HG03378 (cell line): Measurements from ENCODE around the gene SYF2.
"Not testable (repeated sequence)": the region's sequence is repeated elsewhere in the genome, so short reads cannot be mapped to it uniquely, and the experiment has no call there.

Source experiments
- ATAC-seq: cut with Tn5 transposase; IDR thresholded peaks from one replicate; pipeline ENCODE4 v1.9.1; 2021; ENCODE audit warnings: mild to moderate bottlenecking, moderate library complexity; ENCODE audit not compliant: unreplicated experiment

SYF2 gene

GRCh38 chr1:25232027-25232865, at the start of gene SYF2:
SYF2 (minus strand) TSS chr1:25232502; CDS start chr1:25232467, 35 bp downstream.
- ATAC-seq, result peak; percentile 56

DNA sequence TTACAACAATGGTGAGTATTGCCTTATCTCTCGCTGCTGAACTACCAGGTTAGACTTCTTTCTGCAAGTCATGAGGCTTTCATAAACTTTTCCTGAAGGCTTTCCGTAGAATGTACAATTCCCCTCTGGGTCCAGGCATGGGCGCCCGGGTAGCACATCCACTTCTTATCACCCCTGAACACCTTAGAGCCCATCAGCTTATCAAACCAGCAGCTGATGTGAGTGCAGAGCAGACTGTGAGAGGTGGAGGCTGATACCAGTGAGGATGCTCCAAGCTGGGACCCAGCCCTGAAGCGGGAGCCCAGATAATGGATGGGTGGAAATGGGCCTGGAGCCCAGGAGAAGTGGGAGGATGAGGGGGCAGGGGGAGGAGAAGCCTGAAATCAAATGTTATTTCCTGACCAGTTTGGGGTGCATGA, 47.4 kb upstream of the SYF2 start:
- not testable (repeated sequence) for ATAC-seq

DNA sequence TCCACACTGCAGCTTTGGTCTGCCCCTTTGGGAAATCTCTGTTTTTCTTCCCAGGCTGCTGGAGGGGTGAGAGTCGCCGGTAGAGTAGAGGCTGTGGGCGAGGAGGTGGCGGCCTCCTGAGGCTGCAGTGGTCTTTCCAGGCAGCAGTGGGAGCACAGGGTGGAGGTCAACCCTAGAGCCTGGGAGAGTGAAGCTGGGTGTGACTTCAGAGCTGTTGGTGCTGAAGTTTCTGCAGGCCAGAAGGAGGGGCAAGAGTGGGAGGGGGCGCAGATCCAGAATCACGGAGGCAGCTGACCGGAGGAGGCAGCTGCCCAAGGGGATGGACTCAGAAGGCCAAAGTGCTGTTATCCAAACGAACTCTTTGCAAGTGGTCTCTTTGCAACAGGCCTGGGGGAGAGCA, 46.5 kb upstream of the SYF2 start:
- ATAC-seq, result not testable (repeated sequence)

GRCh38 chr1:25278358-25278757, 46.1 kb upstream of the SYF2 start:
- not testable (repeated sequence) for ATAC-seq

DNA sequence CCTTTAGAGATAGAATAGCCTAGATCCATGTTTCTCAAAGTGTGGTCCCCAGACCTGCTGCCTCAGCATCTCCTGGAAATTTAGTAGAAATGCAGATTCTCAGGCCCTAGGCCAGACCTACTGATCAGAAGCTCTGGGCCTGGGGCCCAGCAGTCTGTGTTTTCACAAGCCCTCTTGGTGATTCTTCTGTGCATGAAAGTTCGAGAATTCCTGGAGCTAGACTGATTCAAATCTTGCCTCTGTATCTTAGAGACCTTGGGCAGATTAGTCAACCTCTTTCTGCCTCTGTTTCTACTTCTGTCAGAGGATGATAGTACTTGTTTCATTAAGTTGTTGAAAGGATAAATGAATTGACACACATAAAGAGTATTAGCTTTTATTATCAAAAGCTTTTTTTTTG, 45.0 kb upstream of the SYF2 start:
- not testable (repeated sequence) for ATAC-seq

GRCh38 chr1:25275648-25276047, 43.3 kb upstream of the SYF2 start:
- ATAC-seq, result not testable (repeated sequence)

- ATAC-seq, result not testable (repeated sequence)
Observed at GRCh38 chr1:25272238-25272637, 39.9 kb upstream of the SYF2 start, which contains the start of gene RHD. RHD (plus strand) TSS chr1:25272509; CDS start chr1:25272548, 39 bp downstream.

GRCh38 chr1:25268143-25268760, 36.0 kb upstream of the SYF2 start:
- not testable (repeated sequence) for ATAC-seq

- ATAC-seq, result peak; percentile 57
Observed at GRCh38 chr1:25267288-25268142, 35.2 kb upstream of the SYF2 start.

DNA sequence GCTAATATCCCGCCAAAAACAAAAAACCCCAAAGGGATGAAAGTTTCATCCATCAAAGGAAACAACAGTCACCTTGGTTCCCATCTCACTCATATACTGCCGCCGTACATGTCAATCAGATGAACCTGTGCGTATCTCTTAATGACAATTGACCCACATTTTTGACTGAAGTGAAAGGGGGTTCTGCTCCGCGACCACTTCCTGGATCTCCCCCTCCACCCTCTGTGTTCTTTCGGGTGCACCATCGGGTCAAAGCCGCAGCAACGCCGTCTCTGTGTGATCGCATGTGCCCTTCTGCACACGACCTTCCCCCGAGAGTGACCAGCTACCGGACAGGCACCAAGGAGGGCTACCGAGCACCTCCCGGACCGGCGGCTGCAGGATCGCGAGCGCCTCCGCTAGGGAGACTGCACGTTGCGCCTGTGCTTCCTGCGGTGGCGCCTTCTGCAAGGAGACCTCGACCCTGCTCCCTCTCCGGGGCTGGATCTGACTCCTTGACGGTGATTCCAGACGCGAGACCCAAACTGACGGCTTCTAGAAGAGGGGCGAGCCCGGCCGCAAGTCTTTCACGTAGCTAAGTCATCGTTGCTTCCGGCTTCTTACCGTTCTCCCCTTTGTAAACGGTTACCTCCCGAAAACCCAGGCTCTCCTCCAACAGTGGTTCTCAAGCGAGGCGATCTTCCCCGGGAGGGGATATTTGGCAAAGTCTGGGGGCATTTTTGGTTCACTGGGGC, 34.4 kb upstream of the SYF2 start:
- ATAC-seq, result peak; percentile 16

DNA sequence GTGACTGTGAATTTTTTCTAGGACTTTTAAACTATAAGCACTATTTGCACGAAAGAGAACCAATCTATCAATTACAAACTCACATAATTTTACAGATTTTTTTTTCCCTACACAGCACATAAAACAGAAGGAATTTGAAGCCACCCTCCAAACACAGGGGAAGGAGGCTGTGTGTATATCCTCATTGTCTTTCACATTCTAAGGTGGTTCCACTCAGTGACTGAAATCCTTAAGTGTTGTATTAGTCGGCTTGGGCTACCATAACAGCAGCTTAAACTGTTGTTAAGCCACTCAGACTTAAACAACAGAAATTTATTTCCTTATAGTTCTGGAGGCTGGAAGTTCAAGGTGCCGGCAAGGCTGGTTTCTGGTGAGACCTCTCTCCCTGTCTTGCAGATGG, 28.0 kb upstream of the SYF2 start:
- not testable (repeated sequence) for ATAC-seq

GRCh38 chr1:25259813-25260212, 27.5 kb upstream of the SYF2 start:
- ATAC-seq, result not testable (repeated sequence)

- ATAC-seq, result no peak
Observed at GRCh38 chr1:25257196-25257595, 24.9 kb upstream of the SYF2 start.

DNA sequence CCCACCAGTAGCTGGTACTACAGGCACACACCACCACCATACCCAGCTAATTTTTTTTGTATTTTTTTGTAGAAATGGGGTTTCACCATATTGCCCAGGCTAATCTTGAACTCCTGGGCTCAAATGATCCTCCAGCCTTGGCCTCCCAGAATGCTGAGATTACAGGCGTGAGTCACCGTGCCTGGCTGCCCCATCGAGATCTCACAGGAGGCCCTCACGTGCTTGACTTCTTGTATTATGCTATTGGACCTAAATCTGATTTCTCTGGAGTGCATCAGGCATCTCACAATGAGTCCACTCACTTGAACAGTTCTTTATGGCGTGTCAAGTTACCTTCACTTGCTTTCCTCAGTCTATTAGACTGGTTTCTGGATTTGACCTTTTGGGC, 24.3 kb upstream of the SYF2 start:
- ATAC-seq, result no peak

DNA sequence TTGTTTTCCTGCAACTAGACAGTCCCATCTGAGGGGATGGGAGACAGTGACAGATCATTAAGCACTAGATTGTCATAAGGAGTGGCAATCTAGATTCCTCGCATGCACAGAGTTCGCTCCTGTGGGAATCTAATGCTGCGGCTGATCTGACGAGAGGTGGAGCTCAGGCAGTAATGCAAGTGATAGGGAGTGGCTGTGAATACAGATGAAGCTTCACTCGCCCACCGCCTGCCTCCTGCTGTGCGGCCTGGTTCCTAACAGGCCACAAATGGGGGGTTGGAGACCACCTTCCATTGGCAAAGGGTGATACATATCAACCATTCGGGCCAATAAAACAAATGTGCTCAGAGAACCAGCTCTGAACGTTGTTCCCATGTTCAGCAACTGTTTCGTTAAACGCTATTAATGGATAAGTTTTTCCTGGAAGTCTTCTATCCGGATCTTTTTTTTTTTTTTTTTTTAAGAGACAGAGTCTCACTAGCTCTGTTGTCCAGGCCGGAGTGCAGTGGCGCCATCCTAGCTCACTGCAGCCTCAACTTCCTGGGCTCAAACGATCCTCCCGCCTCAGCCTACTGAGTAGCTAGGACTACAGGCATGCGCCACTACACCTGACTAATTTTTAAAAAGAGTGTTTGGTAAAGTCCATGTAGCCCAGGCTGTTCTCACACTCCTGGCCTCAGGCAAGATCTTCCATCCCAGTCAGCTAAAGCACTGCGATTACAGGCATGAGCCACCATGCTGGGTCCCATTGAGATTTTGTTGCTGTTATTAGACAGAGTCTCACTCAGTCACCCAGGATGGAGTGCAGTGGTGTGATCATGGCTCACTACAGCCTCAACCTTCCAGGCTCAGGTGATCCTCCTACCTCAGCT, 23.6 kb upstream of the SYF2 start:
- no peak for ATAC-seq

DNA sequence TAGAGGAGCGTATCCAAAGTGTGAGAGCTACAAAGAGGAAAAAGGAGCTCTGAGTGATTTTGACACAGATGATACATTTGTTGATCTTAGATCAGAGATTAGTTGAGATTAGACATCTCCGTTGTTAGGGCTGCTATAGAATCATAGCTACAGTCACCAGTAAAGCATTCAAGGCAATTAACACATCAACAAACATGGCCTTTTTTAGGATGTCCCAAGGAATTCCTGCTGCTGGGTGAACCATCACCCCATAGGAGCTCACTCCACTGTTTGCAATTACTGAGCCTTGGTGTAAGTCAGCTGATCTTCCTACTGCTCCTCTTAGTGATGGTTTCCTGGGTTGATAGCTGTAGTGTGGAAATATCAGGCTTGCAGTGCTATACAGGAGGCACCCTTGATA, 21.6 kb upstream of the SYF2 start:
- ATAC-seq, result no peak

DNA sequence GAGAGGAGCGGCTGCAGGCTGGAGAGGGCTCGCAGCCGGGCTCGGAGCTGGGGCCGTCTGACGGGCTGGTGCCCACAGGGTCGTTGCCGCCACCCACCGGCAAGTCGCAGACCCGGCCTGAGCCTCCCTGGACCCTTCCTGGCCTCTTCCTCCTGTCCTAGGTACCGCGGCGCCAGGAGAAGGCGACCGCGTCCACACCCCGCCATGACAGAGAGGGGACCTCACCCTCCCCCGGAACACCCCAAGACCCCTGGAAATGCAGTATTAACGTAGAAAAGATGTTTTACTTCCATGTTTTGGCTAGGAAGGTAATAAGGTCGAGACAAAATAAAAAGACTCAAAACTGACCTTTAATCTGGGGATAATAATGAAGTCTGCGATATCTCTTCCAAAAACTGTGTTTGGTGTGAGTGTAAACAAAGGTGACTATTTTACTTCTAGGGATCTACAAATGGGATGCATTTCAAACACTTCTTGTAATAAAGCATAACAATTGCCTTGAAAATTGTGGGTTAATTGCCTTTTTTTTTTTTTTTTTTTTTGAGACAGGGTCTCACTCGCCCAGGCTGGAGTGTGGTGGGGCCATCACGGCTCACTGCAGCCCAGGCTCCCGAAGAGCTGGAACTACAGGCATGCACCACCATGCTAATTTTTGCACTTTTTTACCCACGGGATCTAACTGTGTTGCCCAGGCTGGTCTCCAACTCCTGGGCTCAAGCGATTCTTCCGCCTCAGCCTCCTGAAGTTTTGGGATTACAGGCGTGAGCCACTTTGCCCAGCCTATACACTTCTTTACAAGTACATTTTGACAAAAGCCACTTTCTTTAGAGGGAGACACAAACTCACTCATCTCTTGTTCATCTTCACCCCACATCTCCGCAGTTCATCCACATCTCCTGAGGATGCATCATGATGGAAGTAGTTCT, 15.8 kb upstream of the SYF2 start:
- ATAC-seq, result no peak

DNA sequence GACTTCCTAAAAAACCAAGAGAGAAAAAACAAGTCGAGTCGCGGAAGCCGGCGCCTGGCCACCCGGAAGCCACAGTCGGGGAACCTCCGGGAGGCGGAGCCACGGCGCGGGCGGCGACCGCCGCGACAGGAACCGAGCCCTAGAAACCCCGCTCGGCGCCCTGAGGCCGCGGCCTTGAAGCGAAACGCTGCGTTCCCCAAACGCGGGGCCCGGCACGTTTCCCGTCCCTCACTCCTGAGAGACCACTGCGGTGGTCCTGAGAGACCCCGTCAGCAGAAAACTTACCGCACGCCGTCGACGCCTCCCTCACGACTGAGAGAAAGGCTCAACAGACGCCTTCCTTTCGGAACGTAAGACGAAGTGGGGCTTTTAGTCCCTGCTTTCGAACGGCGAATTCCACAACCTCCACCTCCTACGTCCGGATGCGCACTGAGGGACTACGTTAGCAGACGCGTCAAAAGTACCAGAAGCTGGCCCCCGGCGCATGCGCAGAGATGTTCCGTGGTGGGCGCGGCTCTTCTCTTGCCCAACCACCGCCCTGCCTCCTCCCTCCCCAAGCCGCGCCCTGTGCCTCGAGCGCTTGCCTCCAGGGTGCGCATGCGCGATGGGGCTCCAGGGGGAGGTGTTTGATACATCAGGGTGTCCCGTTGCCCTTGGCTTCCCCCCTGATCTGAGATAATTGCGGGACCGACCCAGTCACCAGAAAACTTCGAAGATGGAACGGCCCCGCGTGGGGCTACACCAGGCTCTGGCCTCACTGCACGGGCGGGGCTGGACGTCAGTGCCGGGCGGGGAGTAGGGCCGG, 14.9 kb upstream of the SYF2 start, which contains the start of gene RSRP1:
RSRP1 (minus strand) TSS at position 431 of the 805 bp plus-strand sequence. CDS start 491 bp downstream, outside the sequence.
- ATAC-seq, result peak; percentile 75
